HG03442 (cell line): ENCODE results near the gene RALGPS1.

Experiments used
- ATAC-seq: cut with Tn5 transposase; IDR thresholded peaks from one replicate; pipeline ENCODE4 v1.9.1; 2021; ENCODE audit warnings: mild to moderate bottlenecking, moderate library complexity; ENCODE audit not compliant: unreplicated experiment

Gene RALGPS1

DNA sequence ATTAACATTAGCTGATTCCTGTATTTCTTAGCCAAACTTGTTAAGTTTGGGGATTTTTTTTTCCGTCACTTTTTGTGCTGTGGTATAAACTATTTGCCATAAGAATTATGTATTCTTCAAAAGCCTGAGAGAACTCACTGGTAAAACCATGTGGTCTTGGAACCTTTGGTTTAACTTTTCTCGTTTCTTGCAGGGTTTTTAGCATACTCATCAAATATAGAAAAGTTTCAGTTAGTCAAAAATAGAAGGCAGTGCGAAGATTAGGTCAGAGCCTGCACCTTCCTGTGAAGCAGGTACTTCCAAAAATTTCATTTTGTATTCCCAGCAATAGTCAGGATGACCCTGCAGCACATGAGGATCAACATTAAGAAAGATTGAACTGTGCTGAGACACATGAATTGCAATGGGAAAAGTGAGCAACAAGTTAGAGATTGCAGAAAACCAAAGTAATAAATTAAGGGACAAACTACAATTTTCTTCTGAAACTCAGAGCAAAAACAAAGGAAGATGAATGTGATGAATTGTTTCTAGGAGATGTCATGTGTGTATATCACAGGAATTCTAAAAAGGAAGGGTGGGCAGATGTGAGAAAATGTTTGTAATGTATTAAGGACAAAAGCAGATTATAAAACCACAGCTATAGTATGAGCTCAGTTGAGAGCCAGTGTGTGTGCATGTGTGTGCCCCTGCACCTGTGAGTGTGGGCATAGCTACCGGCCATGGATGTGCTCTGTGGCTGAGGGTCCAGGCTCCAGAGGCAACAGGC lies 105.6 kb downstream of the RALGPS1 start:
- ATAC-seq: no peak

DNA sequence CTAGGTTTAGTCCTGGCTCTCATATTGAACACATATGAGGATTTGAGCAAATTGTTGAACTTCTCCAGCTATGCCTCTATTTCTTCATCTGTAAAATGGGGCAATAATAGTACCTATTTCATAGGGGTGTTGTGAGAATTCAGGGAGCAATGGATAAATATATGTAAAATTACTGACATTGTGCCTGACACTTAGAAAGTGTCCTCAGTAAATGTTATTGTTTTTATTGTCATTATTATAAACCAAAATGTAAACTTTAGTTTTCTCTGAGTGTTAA lies 106.2 kb downstream of the RALGPS1 start:
- ATAC-seq: no peak

DNA sequence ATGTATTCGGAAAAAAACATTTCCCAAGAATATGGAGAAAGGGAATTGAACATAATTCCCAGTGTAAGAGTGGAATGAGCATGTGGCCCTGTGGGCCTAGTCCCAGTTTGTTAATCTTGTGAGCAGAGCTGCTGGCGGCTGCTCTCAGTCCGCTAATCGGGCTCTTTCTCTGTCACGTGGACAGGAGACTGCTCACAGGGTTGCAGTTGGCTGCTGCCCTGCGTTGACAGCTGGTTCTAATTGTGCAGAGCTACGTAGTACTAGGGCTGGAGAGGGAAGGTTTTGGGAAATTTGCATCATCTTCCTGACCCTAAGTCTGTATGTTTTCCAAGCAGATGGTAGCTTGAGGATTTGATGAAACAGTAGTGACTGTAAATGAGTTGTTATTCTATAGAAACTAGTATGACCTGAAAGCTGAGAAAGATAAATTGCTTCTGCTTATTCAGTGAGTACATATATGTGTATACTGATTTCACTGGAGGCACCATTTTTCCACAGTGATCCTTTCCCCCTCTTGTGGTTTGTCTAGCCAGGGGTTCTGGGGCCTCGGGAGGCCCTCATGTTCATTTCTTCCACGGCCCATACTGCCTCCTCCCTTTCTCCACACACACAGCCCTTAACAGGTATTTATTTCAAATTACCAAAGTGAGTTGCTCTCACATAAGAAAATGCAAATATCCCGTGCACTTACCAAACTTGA lies 107.2 kb downstream of the RALGPS1 start:
- ATAC-seq: no peak

DNA sequence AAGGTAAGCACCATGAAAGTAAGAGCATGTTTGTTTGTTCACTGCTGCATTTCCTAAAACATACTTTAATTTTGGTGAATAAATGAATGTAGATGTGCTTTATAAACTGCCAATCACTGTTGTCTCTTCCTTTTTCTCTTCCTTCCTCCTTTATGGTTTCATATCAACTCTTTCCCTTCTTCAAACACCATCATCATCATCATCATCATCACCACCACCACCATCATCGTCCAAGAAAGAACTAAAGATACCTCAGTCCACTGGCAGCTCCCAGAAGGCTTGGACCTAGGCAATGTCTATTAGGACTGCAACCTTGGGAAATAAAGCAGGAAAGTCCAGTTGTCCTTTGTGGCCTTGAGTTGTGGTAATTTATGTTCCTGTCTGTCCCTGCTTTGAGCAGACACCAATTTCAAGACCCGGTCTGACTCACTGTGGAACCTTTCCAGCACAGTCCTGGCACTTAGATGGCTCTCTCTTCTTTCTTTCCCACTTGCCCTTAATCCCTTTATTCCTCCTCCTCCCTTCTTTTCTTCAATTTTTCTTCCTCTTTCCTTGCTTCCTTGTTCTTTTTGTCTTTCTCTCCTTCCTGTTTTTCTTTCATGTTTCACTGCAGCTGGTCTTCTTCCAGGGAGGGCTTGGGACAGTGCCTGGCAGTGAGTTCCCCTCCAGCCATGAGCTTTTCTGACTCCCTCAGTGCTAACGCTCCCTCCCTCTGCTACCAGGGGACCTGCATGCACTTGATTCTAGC lies 108.5 kb downstream of the RALGPS1 start:
- no peak for ATAC-seq

DNA sequence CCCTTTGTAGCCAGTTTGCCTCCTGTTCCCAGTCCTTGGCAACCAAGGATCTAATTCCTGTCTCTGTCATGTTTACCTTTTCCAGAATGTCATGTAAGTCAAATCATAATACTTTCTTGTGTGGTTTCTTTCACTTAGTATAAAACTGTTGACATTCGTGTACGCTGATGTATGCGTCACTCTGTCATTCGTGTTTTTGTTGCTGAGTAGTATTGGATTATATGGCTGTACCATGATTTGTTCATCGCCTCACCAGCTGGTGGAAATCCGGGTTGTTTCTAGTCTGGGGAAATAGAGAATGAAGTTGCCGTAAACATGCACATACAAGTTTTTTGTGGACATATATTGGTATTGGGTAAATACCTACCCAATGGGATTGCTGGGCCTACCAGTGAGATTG lies 110.5 kb downstream of the RALGPS1 start:
- no peak for ATAC-seq

DNA sequence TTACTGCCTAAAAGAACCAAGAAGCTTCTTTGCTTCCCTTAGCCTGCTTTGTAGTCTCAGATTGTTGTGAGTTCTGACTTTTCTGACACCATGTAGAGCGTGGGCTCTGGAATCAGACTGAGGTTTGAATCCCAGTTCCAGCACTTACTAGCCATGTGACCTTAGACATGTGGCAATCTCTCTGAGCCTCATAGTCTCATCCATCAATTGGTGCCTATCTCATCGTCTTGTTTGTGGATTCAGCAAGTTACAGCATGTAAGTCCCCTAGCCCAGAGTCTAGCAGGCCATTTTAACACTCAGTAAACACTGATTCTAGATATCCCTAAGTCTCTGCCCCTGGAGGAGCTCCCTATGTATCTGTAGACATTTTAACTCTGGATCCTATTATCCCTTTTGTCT lies 113.1 kb downstream of the RALGPS1 start:
- ATAC-seq: no peak

DNA sequence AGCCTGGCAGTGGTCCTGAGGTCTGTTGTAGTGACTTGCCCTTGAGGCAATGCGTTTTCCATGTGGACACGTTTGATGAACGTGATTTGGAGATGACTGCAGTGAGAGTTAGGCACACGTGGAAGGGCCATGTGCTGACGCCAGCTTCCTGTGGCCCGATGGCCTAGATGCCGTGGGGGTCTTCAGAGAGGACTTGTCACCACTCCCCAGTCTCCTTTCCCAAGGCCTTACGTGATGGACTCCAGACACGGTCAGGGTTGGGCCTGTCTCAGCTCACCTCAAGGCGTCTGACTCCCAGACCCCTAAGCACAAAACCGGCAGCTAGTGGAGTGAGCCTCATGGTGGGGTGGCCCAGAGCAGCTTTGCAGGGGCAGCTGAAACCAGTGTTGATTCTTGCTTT lies 115.0 kb downstream of the RALGPS1 start:
- no peak for ATAC-seq

DNA sequence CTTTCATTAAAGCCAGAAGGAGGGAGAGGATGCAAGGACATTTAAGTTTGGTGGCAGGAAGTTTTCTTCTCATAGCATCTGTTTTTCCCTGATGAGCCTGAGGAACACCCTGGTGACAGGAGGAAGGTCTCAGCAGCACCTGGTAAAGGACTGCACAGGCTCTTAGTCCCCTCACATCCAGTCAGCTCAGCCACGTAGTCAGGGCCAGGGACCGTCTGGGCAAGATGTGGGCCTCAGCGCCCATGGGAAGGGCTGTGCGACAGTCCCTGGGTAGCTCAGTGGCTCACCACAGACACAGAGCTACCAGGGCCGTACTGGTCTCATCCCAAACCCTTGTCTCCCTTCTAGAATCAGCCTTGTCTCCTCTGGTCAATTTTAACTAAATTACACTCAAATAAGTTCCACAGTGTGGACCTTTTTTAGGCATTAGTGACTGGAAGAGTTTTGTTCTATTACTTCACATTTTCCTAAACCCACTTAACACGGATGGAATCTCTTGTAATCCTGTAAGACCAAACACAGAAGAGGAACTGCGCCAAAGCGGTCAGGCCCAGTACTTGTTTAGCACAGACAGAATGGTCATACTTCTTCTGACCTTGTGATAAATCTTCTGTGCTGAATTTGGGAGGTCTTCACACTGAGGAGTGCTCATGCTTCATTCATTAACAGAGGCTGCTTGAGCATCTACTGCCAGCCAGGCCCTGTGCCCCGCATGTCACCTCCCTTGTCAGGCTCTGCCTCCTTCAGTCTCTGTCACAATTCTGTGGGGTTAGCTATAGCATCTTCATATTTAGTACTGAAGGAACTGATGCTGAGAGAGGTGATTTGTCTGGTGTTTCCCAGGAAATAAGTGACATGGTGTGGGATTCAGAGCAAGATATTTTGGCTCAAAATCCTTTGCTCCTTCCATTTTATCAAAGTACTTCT lies 116.5 kb downstream of the RALGPS1 start:
- no peak for ATAC-seq

DNA sequence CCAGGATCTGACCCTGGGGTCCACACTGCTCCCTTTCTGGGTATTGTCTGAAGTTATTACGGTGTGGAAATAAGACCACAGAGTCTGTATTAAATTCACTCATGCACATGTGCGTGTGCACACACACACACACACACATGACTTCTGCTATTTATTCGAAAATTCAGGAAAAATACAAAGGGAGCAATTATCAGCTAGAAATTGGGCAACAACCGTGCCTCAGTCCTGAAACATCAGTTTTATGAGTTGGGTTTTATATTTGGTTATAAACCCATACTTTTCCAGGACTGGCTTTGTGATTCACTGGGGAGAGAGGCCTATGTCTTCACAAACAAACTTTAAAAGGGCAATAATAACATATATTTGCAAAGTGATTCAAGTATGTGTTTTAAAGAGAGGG lies 117.7 kb downstream of the RALGPS1 start:
- no peak for ATAC-seq

DNA sequence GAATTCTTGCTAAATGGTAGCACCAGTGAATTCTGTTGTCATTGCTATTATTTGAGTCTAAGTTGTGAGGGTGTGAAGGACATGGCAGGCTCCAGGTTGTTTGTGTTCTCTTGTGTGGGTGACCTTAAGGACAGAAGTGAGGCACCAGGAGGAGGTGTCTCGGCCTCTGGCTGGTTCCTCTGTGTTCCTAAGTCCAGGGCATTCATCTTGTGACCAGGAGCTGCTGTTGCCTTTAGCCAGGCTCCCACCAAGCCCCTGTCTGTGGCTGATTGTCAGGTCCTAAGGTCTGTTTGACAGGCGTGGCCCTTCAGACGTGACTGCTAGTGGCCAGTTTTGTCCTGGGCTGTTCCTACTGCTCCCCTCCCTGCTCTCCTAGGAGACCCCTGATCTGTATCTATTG lies 118.5 kb downstream of the RALGPS1 start:
- no peak for ATAC-seq

DNA sequence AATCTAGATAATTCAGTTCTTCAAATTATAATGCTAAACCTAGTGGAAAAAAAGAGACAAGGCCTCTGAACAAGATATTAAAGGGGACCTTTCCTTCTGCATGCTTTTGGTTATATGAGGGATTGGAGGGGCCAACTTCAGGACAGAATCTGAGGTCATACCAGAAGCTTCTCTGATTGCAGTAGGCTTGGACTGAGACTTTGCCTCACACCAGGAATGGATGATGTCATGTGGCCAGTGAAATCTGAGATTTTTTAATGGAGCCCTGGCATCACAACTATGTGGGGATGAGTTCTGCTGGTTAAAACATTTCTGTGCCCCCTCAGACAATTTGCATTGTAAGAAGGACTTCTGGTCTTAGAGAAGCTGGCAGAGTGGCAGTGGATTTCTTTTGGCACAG lies 119.2 kb downstream of the RALGPS1 start:
- no peak for ATAC-seq

DNA sequence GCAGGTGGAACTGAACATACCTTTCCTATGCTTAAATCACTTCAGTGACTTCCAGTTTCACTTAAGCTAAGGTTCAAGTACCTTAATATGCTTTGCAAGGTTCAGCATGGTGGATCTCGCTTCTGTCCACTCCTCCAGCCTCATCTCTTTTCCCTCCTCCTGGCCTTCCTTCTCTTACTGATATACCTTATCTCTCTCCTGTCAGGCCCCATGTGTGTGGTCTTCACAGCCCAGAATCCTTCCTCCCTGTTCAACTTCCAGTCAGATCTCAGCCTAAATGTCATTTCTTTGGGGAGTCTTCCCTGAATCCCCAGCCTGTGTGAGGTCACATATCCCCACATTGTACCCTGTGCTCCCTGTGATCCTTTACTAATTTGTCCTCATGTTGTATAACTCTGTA lies 120.1 kb downstream of the RALGPS1 start:
- ATAC-seq: no peak

DNA sequence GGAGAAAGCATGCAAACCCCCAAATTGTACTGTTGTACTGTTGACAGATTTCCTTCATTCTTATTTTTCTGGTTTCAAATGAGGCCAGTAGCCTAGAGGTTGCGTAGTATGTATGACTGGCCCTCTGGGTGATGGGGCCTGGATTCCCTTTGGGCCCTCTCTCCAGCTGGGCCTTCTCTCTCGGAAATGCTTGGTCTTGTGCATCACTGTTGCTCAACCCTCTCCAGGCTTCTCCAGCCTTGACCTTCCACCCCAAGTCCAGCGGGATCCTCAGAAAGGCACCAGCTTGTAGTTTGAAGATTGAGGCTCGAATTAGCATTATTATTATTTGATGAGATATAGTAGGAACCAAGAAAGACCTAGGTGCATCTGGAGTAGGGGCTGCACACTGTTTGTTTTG lies 120.8 kb downstream of the RALGPS1 start:
- ATAC-seq: no peak

DNA sequence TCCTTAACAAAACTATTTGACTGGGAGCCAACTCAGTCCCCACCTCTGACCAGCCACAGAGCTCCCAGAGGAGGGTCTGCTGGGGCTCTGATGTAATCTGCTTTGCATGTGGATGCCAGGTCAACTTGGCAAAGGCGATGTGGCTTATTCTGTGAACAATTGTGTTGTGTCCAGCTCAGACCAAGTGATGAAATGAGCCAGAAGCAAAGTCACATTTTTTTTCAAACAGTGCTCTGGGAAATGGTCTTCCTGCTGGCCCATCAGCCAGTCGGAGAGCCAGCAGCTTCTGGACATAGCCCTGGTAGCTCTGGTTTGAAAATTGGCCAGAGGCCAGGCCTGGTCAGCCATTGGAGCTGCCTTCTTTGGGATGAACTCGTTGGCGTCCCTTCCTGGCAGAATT lies 121.4 kb downstream of the RALGPS1 start:
- no peak for ATAC-seq

DNA sequence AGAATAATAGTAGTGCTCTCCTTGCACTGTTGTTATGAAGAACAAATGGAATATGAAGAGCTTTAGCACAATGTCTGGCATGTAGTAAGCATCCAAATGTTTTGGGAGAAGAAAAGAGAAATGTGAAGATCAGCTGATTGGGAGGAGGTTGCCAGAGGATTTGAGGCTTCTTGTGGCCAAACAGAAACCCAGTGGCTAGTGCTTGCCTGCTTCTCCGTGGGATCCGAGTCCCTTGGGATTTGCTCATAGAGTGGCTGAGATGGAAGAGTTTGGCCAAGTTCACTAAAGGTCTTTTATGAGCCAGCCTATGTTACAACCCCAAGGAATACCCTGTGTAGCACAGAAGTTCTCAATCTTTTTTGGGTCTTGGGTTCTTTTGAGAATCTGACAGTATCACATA lies 121.9 kb downstream of the RALGPS1 start:
- no peak for ATAC-seq

DNA sequence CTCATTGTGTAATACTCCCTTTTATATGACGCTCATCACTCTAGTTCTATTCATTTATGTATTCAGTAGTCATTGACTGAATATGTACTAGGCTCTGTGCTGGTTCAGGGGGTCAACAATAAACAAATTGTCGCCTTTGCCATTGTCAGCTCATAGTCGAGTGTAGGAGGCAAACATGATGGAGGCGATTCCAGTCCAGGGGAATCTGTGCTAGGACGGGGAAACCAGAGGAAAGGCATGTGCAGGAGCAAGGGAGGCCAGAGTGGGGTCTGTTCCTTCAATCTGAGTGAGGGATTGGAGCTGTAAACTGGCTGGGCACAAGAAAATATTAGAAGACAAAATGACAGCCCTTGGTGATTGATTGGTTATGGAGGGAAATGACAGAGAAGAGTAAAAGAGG lies 123.9 kb downstream of the RALGPS1 start:
- ATAC-seq: no peak

DNA sequence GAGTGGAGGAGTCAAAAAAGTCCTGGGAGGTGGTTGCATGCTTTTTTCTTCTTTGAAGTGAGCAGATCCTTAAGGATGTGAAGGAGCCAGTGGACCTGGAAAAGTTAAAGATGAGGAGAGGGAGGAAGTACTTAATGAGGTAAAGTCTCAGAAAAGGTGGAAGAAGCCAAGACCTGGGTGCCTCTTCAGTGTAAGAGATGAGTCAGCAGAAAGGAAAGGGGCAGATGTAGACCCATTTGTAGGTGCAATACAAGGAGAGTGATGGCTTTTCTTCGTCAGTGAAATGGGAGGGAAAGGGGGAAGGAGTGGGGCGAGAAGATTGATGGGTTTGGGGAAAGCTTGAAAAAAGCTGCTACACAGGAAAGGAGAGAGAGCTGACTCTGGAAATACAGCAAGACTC lies 124.9 kb downstream of the RALGPS1 start:
- no peak for ATAC-seq

DNA sequence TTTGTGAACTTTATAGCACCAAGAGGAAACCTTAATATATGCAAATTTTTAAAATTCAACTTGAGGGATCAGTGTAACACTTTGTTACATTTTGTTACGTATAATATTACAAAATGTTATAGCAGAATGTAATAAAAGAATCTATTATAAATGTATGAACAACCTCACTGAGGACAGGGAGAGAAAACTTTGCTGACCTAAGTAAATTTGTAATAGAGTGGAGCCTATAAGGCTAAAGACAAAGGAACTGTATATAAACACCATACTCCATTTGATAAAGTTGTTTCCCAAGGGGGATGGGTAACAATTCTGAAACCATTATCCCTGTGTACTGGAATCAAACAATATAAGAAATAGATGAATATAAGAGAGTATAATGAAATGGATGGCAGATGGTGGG lies 130.6 kb downstream of the RALGPS1 start:
- no peak for ATAC-seq

DNA sequence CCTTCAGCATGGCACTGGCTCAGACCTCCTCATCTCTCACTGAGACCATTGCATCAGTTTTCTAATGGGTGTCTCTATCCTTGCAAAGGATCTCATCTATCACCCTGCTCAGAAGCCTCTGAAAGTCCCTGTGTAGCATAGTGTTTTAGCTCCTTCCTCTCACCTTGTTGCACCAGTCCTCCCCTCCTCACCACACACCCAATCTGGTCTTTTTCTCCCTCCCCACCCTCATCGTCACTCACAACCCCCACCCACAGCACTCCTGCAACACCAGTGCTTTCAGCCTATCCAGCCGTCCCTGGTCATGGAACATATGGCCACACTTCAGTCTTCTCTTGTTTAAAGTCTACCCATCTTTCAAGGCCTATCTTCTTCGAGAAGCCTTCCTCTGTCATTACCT lies 133.4 kb downstream of the RALGPS1 start:
- ATAC-seq: no peak

DNA sequence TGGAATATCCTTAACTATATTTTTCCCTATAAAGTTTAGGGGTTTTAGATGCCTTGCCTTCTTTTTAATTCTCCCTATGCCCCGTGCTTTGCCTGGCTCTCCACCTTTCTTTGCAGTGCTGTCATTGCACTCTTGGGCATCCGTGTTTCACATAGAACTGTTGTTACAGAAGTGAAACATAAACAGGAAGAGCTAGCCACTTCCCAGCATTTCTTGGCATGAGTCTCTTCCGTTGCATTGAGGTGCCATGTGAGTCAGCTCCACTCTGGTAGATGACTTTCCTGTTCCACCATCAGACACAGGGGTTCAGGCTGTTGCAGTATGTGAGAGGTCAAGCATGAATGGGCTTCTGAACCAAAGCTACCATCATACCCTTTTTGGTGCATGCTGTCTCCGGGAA lies 134.5 kb downstream of the RALGPS1 start:
- no peak for ATAC-seq

DNA sequence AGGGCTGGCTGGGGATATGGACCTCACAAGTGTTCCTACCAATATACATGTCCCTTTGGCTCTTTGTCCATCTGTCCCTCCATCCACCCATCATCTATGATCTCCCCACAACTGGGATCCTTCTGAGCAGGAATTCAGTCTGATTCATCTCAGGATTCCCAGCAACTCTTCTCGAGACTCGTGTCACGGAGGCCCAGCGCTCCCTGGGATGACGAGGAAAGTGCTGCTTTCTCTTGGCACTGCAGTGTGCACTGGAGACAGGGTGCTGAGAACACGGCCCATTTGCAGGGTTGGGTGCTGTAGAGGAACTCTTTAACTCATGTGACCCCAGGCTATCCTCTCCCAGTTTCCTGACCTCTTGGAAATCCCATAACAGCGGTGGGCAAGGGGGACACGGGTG lies 135.0 kb downstream of the RALGPS1 start:
- ATAC-seq: no peak
